RWPE2 (cell line): ENCODE results near the gene PRSS3.
"Not testable (repeated sequence)": the region's sequence is repeated elsewhere in the genome, so short reads cannot be mapped to it uniquely, and the experiment has no call there.

Experiments used
- ATAC-seq: fragments of 200-7000 bp; cut with Tn5 transposase; 3 replicates; pipeline ENCODE4 v1.9.1; 2021; ENCODE audit warnings: low read depth
- DNase-seq: peaks from one replicate; pipeline ENCODE4 v3.0.0-alpha.2; 2020; ENCODE audit warnings: low spot score
- H3K27ac ChIP-seq: fragments of 450-650 bp; 2 replicates; pipeline ENCODE4 v1.5.1; 2017; ENCODE audit warnings: mild to moderate bottlenecking; ENCODE audit not compliant: poor library complexity, severe bottlenecking
- H3K27me3 ChIP-seq: fragments of 250-450 bp; sonication (Bioruptor Pico); 2 replicates; pipeline ENCODE4 v1.5.1; 2021; ENCODE audit warnings: mild to moderate bottlenecking, moderate library complexity; ENCODE audit not compliant: insufficient read depth, poor library complexity, severe bottlenecking
- H3K36me3 ChIP-seq: fragments of 250-450 bp; sonication (Bioruptor Pico); 2 replicates; pipeline ENCODE4 v1.5.1; 2020; ENCODE audit warnings: low read depth, mild to moderate bottlenecking, moderate library complexity
- H3K4me1 ChIP-seq: fragments of 250-450 bp; sonication (Bioruptor Pico); 2 replicates; pipeline ENCODE4 v1.5.1; 2021; ENCODE audit warnings: mild to moderate bottlenecking, moderate library complexity; ENCODE audit not compliant: insufficient read depth, poor library complexity, severe bottlenecking
- H3K4me3 ChIP-seq: fragments of 250-450 bp; sonication (Bioruptor Pico); 2 replicates; pipeline ENCODE4 v1.5.1; 2021; ENCODE audit warnings: mild to moderate bottlenecking, moderate library complexity; ENCODE audit not compliant: severe bottlenecking
- H3K9me3 ChIP-seq: fragments of 250-450 bp; sonication (Bioruptor Pico); 2 replicates; pipeline ENCODE4 v1.5.1; 2021; ENCODE audit warnings: mild to moderate bottlenecking, moderate library complexity; ENCODE audit not compliant: severe bottlenecking
- CTCF ChIP-seq: fragments of 450-650 bp; IDR thresholded peaks from one replicate; pipeline ENCODE4 v1.5.1; 2017; ENCODE audit warnings: mild to moderate bottlenecking, moderate library complexity; ENCODE audit not compliant: poor library complexity, severe bottlenecking

PRSS3 gene

GRCh38 chr9:33840381-33840780 lies 45.0 kb downstream of the PRSS3 start:
- Histone ChIP-seq H3K9me3 (no peaks in the 10 kb centered on the region), H3K36me3 (peaks cover 10% of the 10 kb centered on the region), H3K27ac (no peak overlapping the region), H3K27me3 (no peaks in the 10 kb centered on the region), H3K4me3 (no peak overlapping the region), H3K4me1 (peaks cover 13% of the 10 kb centered on the region)
- DNase-seq: no peak
- TF ChIP-seq CTCF: no peak
- ATAC-seq: no peak

- Histone ChIP-seq H3K9me3 (no peaks in the 10 kb centered on the region), H3K4me1 (peaks cover 4% of the 10 kb centered on the region), H3K27ac (no peak overlapping the region), H3K27me3 (no peaks in the 10 kb centered on the region), H3K36me3 (peaks cover 6% of the 10 kb centered on the region), H3K4me3 (no peak overlapping the region)
- TF ChIP-seq CTCF: no peak
- DNase-seq (no peak), ATAC-seq (no peak)
These were observed 48.1 kb downstream of the PRSS3 start for GRCh38 chr9:33843312-33843961.

GRCh38 chr9:33846231-33846630 lies 50.9 kb downstream of the PRSS3 start:
- TF ChIP-seq CTCF: no peak
- Histone ChIP-seq H3K27ac (no peak overlapping the region), H3K9me3 (no peaks in the 10 kb centered on the region), H3K4me3 (no peak overlapping the region), H3K36me3 (no peaks in the 10 kb centered on the region; the same call in 1 of the 2 replicates), H3K27me3 (no peaks in the 10 kb centered on the region), H3K4me1 (peaks cover 13% of the 10 kb centered on the region)
- DNase-seq (no peak), ATAC-seq (no peak)

GRCh38 chr9:33847894-33848205 lies 52.5 kb downstream of the PRSS3 start:
- not testable (repeated sequence) for DNase-seq, H3K27ac ChIP-seq, H3K4me3 ChIP-seq, H3K9me3 ChIP-seq, H3K36me3 ChIP-seq, H3K27me3 ChIP-seq, ATAC-seq
- peaks cover 17% of the 10 kb centered on the region for H3K4me1 ChIP-seq
